CD4-positive, alpha-beta T cell (primary cell): ENCODE measurements around the gene ACBD6. TPM values are rescaled to one million over a fixed set of nuclear protein-coding genes. Genes with fewer than 3 reads are reported as not detected.

ENCODE experiments used
- ATAC-seq: fragments of 200-7000 bp; cut with Tn5 transposase; one replicate; pipeline ENCODE4 v1.10.0; 2022; ENCODE audit warnings: mild to moderate bottlenecking; ENCODE audit not compliant: poor library complexity
- CTCF ChIA-PET: fragments of 350-600 bp; sonication (Branson Sonifier 250); formaldehyde crosslinking; loops from one replicate; lab custom pipeline; 2021; ENCODE audit warnings: antibody characterized with exemption, inconsistent platforms; lab: Charles Lee
- POLR2A ChIA-PET: fragments of 350-600 bp; sonication (Branson Sonifier 250); formaldehyde crosslinking; loops from one replicate; lab custom pipeline; 2021; ENCODE audit warnings: antibody characterized with exemption, inconsistent platforms; lab: Charles Lee
- DNase-seq, 14 experiments: peaks; one replicate each; pipeline ENCODE4 v3.0.0-alpha.2; 2013 to 2020; ENCODE audit warnings: mixed read lengths in 2 of 14
- H3K27ac ChIP-seq, 2 donors: one replicate each; pipeline versions ENCODE4 v1.5.1 to v1.7.0; 2013; ENCODE audit warnings: low read length in 2 of 2, low read depth in 1 of 2, mild to moderate bottlenecking in 1 of 2
- H3K27me3 ChIP-seq, 2 experiments: 1 replicate in 1 of 2; 2 replicates in 1 of 2; pipeline versions ENCODE4 v1.6.1 to v1.7.0; 2013; ENCODE audit warnings: low read length in 2 of 2, control low read depth in 1 of 2, mild to moderate bottlenecking in 1 of 2, moderate library complexity in 1 of 2; ENCODE audit not compliant: insufficient read depth in 2 of 2, control insufficient read depth in 1 of 2
- H3K36me3 ChIP-seq: one replicate; pipeline ENCODE4 v1.6.1; 2013; ENCODE audit warnings: low read length, control low read depth; ENCODE audit not compliant: insufficient read depth
- H3K4me1 ChIP-seq: one replicate; pipeline ENCODE4 v1.6.1; 2013; ENCODE audit warnings: low read length, control low read depth; ENCODE audit not compliant: insufficient read depth
- H3K4me3 ChIP-seq: one replicate; pipeline ENCODE4 v1.5.1; 2013; ENCODE audit warnings: mild to moderate bottlenecking, low read length, moderate library complexity
- H3K9me3 ChIP-seq, 2 experiments: 1 replicate in 1 of 2; 2 replicates in 1 of 2; pipeline versions ENCODE4 v1.6.1 to v1.7.0; 2013; ENCODE audit warnings: low read length in 2 of 2, mild to moderate bottlenecking in 2 of 2, control low read depth in 1 of 2, moderate library complexity in 1 of 2; ENCODE audit not compliant: control insufficient read depth in 1 of 2, insufficient read depth in 1 of 2
- H3K27ac Mint-ChIP-seq: one replicate; pipeline ENCODE4 v1.8.0; 2020; ENCODE audit warnings: mixed read lengths
- H3K27me3 Mint-ChIP-seq: one replicate; pipeline ENCODE4 v1.8.0; 2021; ENCODE audit warnings: mixed read lengths
- H3K36me3 Mint-ChIP-seq: one replicate; pipeline ENCODE4 v1.8.0; 2021; ENCODE audit warnings: low read depth, mixed read lengths
- H3K4me1 Mint-ChIP-seq: one replicate; pipeline ENCODE4 v1.8.0; 2021; ENCODE audit warnings: low read depth, mixed read lengths
- H3K4me3 Mint-ChIP-seq: one replicate; pipeline ENCODE4 v1.8.0; 2020; ENCODE audit warnings: mild to moderate bottlenecking, mixed read lengths
- H3K9me3 Mint-ChIP-seq: one replicate; pipeline ENCODE4 v1.8.0; 2020; ENCODE audit warnings: mixed read lengths
- intact Hi-C, 2 experiments: fragments of 100-400 bp; cut with DNase I in 1 of 2; cut with micrococcal nuclease in 1 of 2; formaldehyde crosslinking; loops; one replicate each; pipeline versions ENCODE4 v1.15.1 to v1.9.0; 2023 to 2025; cut with DNase I, micrococcal nuclease
- total RNA-seq, 174 experiments: library from RNA in 2 of 174; stranded (reverse) in 2 of 174; gene quantifications; one replicate each; pipeline ENCODE4 v1.2.3 and lab custom pipeline; 2021 to 2026
- TF ChIP-seq, protein P1 (sequence below): fragments of 200-600 bp; IDR thresholded peaks from one replicate; pipeline ENCODE4 v1.8.0; 2022; ENCODE audit warnings: antibody characterized with exemption, mild to moderate bottlenecking

Gene ACBD6
- total RNA-seq, 2 experiments from 2014 or later: 28.2 to 28.8 TPM

DNA sequence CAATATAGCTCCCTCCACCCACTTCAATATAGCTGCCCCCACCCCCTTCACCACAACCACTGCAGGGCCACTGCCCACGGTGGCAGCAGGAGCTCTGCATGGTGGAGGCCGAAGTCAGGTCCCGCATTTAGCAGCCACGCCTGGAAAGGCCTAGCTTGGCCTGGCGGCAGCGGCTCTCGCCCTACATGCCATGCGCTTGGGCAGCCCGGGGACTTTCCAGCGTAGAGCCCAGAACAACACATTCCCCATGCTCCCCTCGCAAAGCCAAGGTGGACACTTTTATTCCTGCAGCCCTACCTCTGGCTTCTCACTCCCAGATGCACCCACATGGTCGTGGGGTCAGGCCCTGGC is 235.2 kb downstream of the ACBD6 start:
- no peak overlapping the region for H3K27ac ChIP-seq
- H3K9me3 Mint-ChIP-seq: no peaks in the 10 kb centered on the region
- H3K9me3 ChIP-seq: no peaks in the 10 kb centered on the region
- H3K4me1 Mint-ChIP-seq: no peaks in the 10 kb centered on the region
- H3K4me3 ChIP-seq: no peak overlapping the region
- H3K27me3 Mint-ChIP-seq: no peaks in the 10 kb centered on the region
- ATAC-seq (no peak), DNase-seq (no peak)
- TF ChIP-seq, protein P1, sequence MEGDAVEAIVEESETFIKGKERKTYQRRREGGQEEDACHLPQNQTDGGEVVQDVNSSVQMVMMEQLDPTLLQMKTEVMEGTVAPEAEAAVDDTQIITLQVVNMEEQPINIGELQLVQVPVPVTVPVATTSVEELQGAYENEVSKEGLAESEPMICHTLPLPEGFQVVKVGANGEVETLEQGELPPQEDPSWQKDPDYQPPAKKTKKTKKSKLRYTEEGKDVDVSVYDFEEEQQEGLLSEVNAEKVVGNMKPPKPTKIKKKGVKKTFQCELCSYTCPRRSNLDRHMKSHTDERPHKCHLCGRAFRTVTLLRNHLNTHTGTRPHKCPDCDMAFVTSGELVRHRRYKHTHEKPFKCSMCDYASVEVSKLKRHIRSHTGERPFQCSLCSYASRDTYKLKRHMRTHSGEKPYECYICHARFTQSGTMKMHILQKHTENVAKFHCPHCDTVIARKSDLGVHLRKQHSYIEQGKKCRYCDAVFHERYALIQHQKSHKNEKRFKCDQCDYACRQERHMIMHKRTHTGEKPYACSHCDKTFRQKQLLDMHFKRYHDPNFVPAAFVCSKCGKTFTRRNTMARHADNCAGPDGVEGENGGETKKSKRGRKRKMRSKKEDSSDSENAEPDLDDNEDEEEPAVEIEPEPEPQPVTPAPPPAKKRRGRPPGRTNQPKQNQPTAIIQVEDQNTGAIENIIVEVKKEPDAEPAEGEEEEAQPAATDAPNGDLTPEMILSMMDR: no peak
- no peaks in the 10 kb centered on the region for H3K36me3 Mint-ChIP-seq
- H3K4me1 ChIP-seq: no peaks in the 10 kb centered on the region
- no peak overlapping the region for H3K27ac Mint-ChIP-seq
- H3K36me3 ChIP-seq: no peaks in the 10 kb centered on the region
- ChIA-PET POLR2A (no interaction called here), CTCF (no interaction called here)
- intact Hi-C loops: no loop called here
- no peak overlapping the region for H3K4me3 Mint-ChIP-seq
- no peaks in the 10 kb centered on the region for H3K27me3 ChIP-seq

DNA sequence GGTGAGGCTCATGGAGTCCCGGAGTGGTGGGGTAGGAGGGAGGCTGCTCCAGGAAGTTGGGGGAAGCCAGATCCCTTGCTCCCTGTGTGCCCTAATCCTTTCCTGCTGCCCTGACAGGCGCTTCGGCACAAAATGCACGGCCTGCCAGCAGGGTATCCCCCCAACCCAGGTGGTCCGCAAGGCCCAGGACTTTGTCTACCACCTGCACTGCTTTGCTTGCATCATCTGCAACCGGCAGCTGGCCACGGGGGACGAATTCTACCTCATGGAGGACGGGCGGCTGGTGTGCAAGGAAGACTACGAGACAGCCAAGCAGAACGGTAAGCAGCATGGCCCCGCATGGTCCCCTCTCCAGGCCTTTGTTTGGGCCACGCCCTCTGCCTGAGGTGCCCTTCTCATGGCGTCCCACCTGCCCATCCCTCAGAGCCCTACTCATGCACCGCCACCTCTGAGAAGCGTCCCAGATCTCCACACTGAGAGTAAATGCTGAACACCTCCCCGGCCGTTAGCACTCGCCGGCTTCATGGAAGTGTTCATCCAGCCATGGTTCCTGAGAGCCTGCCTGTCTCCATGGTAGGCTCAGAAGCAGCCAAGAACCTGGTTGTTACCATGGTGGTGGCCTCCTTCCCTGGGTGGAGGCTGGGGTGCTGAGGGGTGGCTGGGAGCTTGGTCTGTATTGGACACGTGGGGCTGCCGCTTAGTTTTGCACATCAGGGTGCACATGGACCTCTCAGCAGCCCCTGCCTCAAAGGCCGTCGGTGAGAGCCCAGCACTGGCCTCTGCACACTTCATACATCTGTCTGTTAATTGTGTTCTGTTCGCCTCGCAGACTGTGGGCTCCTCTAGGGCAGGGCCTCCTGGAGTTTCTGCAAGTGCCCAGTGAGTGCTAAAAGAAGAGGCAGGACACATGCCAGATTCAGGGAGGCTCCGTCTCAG is 235.8 kb downstream of the ACBD6 start:
- Histone ChIP-seq H3K9me3 (no peaks in the 10 kb centered on the region), H3K4me3 (no peak overlapping the region), H3K27ac (no peak overlapping the region), H3K4me1 (no peaks in the 10 kb centered on the region), H3K36me3 (no peaks in the 10 kb centered on the region), H3K27me3 (no peaks in the 10 kb centered on the region)
- ChIA-PET POLR2A (no interaction called here), CTCF (no interaction called here)
- ATAC-seq: no peak
- intact Hi-C loops: no loop called here
- Mint-ChIP-seq H3K9me3 (no peaks in the 10 kb centered on the region), H3K27me3 (no peaks in the 10 kb centered on the region), H3K4me3 (no peak overlapping the region), H3K4me1 (no peaks in the 10 kb centered on the region), H3K27ac (no peak overlapping the region), H3K36me3 (no peaks in the 10 kb centered on the region)
- TF ChIP-seq, protein P1: no peak
- DNase-seq: no peak

DNA sequence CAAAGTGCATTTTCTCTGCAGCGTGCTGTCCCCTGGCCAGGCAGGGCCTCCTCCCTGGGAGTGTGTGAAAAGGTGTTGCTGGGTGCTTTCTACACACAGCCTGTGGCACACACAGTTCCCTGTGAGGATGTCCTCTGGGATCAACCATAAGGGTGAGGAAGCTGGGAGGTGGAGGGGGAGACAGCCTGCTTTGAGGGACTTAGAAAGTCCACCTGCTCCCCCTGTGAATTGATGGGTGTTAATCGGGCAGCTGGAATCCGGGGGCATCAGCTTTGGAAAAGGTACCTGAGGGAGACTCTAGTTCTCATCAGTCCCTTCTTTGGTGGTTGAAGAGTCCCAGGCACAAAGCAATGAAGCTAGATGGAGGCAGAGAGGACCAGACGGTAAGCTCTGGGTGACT is 236.5 kb downstream of the ACBD6 start:
- Histone ChIP-seq H3K4me1 (no peaks in the 10 kb centered on the region), H3K27ac (no peak overlapping the region), H3K27me3 (no peaks in the 10 kb centered on the region), H3K36me3 (no peaks in the 10 kb centered on the region), H3K9me3 (no peaks in the 10 kb centered on the region), H3K4me3 (no peak overlapping the region)
- no peak overlapping the region for H3K4me3 Mint-ChIP-seq
- intact Hi-C loops: no loop called here
- DNase-seq (no peak), ATAC-seq (no peak)
- no peak overlapping the region for H3K27ac Mint-ChIP-seq
- H3K36me3 Mint-ChIP-seq: no peaks in the 10 kb centered on the region
- H3K9me3 Mint-ChIP-seq: no peaks in the 10 kb centered on the region
- H3K27me3 Mint-ChIP-seq: no peaks in the 10 kb centered on the region
- ChIA-PET CTCF (no interaction called here), POLR2A (no interaction called here)
- H3K4me1 Mint-ChIP-seq: no peaks in the 10 kb centered on the region
- TF ChIP-seq, protein P1: no peak
